ENCODE data around the gene SLBP. TPM values are rescaled to one million over a fixed set of nuclear protein-coding genes. Genes with fewer than 3 reads are reported as not detected.

The SLBP gene
- total RNA-seq, 1 donor from 2014 or later = 54.3 TPM

DNA sequence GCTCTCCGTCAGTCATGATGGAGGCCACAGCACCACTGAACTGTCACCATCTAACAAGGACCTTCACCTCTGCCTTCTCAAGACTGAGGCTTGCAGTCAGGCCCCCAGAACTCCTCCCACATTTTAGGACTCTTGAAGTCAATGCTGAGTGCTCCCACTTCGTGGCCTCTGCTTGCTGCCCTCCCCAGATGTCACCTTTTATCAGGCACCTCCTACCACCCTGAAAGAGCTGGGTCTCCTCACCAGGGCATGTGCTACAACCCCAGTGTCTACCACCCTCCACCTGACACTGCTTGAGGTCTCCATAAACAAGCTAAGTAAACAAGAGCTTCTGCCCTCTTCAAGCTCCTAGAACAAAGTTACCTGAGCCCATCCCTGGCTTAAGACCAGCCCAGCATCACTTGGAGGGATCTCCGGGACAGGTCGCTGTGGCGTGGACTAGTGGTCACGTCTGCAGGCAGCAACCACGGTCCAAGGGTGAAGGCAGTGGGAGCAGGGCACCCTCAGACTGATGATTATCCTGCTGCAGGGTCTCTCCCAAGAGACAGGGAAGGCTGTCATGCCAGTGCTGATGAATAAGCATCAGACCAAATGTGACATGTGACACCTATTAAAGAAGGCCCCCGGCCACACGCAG lies 20.3 kb downstream of the SLBP start:
- Mint-ChIP-seq H3K27ac (no peak overlapping the region), H3K4me3 (ENCODE audit: low read depth) (no peak overlapping the region), H3K36me3 (ENCODE audit: insufficient read depth) (peaks cover 24% of the 10 kb centered on the region), H3K27me3 (no peaks in the 10 kb centered on the region), H3K4me1 (ENCODE audit: low read depth) (no peaks in the 10 kb centered on the region), H3K9me3 (ENCODE audit: low read depth) (no peaks in the 10 kb centered on the region)
- no peak for DNase-seq (ENCODE audit: low spot score, unreplicated experiment)
- TF ChIP-seq, protein P1, sequence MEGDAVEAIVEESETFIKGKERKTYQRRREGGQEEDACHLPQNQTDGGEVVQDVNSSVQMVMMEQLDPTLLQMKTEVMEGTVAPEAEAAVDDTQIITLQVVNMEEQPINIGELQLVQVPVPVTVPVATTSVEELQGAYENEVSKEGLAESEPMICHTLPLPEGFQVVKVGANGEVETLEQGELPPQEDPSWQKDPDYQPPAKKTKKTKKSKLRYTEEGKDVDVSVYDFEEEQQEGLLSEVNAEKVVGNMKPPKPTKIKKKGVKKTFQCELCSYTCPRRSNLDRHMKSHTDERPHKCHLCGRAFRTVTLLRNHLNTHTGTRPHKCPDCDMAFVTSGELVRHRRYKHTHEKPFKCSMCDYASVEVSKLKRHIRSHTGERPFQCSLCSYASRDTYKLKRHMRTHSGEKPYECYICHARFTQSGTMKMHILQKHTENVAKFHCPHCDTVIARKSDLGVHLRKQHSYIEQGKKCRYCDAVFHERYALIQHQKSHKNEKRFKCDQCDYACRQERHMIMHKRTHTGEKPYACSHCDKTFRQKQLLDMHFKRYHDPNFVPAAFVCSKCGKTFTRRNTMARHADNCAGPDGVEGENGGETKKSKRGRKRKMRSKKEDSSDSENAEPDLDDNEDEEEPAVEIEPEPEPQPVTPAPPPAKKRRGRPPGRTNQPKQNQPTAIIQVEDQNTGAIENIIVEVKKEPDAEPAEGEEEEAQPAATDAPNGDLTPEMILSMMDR (IDR thresholded peaks at IDR 0.05; ENCODE audit: unreplicated experiment) = no peak

DNA sequence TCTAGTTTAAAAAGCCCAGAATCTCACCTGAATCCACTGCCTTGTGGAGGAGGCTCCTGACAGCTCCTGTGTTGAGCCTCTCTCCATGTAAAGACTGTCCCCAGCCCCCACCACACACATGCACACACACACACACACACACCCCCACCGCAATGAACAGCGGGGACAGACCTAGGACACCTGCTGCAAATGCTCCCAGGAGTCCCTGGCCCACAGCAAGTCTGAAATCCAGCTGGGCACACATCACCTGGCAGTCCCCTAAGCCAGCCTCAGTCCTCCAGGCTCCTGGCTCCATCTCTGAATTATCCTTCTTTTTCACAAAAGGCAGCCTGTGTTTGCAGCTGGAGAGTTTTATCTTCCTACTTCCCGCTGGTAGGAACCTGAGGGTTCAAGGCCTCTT lies 21.4 kb downstream of the SLBP start:
- peaks cover 21% of the 10 kb centered on the region for H3K36me3 Mint-ChIP-seq (ENCODE audit: insufficient read depth)
- H3K27me3 Mint-ChIP-seq = no peaks in the 10 kb centered on the region

DNA sequence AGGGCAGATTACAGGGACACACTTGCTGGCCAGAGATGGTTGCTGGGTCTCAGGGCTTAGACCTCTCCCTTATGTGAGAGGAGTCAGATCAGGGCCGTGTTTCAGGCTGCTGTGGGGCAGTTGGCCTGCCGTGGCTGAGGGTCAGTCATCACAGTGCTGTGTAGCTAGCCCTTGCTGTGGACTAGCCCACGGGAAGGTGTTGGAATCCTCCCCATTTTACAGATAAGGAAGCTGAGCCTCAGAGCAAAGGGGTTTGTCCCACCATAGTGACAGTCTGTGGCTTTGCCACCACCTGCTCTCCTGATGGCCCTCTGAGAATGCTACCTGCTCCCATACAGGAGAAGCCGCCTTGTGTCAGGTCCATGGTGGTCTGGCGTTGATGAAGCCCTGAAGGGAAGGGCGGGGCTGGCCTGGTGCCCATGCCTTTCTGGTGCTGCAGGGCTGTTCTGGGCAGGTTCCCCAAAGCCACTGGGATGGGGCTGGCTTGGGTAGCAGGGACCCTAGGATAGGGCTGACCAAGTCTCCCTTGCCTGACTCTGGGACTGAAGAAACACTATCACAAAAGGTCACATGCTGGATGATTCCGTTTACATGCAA lies 25.6 kb downstream of the SLBP start:
- H3K27ac Mint-ChIP-seq = no peak overlapping the region
- H3K36me3 Mint-ChIP-seq (ENCODE audit: insufficient read depth) = peaks cover 10% of the 10 kb centered on the region
- H3K27me3 Mint-ChIP-seq = peaks cover 13% of the 10 kb centered on the region
- H3K4me3 Mint-ChIP-seq (ENCODE audit: low read depth) = peak overlapping the region; percentile 24
- H3K4me1 Mint-ChIP-seq (ENCODE audit: low read depth) = no peaks in the 10 kb centered on the region
- TF ChIP-seq, protein P1 (IDR thresholded peaks at IDR 0.05; ENCODE audit: unreplicated experiment) = no peak
- no peaks in the 10 kb centered on the region for H3K9me3 Mint-ChIP-seq (ENCODE audit: low read depth)
- no peak for DNase-seq (ENCODE audit: low spot score, unreplicated experiment)

More for the DNA sequence above, 21.4 kb downstream of the SLBP start:
- Mint-ChIP-seq H3K4me3 (ENCODE audit: low read depth) (no peak overlapping the region), H3K4me1 (ENCODE audit: low read depth) (no peaks in the 10 kb centered on the region), H3K9me3 (ENCODE audit: low read depth) (no peaks in the 10 kb centered on the region), H3K27ac (no peak overlapping the region)
- TF ChIP-seq, protein P1 (IDR thresholded peaks at IDR 0.05; ENCODE audit: unreplicated experiment) = no peak
- DNase-seq (ENCODE audit: low spot score, unreplicated experiment) = no peak

DNA sequence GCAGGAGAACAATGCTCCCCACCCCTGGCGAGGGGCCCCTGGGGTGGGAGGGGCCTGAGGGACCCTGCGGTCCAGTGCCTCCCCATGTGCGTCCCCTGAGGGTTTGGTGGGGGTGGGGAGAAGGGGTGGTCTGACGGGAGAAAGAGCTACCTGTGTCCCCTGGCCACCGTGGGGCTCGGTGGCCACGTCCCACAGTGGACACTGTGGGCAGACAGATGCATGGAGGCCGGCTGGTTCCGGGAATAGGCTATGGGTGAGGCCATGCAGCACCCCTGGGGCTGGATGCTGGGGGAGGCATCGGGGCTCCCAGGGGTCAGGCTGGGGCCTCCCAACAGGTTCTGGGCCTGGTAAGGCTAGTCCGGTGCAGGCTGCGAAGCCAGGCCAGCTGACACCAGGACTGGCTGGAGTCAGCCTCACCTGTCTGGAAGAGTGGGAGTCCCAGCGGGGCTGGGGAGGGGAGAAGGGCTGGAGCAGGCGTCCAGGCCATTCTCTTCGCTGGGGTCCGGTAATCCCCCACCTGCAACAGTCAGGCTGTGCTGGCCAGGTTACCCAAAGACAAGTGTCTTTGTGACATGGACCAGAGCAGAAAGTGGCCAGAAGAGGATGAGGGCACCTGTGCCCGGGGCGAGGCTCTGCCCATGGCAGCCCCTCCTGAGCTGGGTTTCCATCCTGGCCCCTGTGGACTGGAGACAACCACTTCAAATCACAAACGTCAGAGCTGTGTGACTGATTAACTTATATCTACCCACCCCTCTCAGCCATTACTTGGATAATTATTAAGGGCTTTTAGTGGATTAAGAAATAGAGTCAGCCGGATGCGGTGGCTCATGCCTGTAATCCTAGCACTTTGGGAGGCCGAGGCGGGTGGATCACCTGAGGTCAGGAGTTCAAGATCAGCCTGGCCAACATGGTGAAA lies 26.6 kb downstream of the SLBP start:
- H3K27ac Mint-ChIP-seq = no peak overlapping the region
- DNase-seq (ENCODE audit: low spot score, unreplicated experiment) = no peak
- H3K4me3 Mint-ChIP-seq (ENCODE audit: low read depth) = no peak overlapping the region
- H3K9me3 Mint-ChIP-seq (ENCODE audit: low read depth) = no peaks in the 10 kb centered on the region
- TF ChIP-seq, protein P1 (IDR thresholded peaks at IDR 0.05; ENCODE audit: unreplicated experiment) = no peak
- H3K36me3 Mint-ChIP-seq (ENCODE audit: insufficient read depth) = peaks cover 5% of the 10 kb centered on the region
- peaks cover 17% of the 10 kb centered on the region for H3K27me3 Mint-ChIP-seq
- H3K4me1 Mint-ChIP-seq (ENCODE audit: low read depth) = no peaks in the 10 kb centered on the region

DNA sequence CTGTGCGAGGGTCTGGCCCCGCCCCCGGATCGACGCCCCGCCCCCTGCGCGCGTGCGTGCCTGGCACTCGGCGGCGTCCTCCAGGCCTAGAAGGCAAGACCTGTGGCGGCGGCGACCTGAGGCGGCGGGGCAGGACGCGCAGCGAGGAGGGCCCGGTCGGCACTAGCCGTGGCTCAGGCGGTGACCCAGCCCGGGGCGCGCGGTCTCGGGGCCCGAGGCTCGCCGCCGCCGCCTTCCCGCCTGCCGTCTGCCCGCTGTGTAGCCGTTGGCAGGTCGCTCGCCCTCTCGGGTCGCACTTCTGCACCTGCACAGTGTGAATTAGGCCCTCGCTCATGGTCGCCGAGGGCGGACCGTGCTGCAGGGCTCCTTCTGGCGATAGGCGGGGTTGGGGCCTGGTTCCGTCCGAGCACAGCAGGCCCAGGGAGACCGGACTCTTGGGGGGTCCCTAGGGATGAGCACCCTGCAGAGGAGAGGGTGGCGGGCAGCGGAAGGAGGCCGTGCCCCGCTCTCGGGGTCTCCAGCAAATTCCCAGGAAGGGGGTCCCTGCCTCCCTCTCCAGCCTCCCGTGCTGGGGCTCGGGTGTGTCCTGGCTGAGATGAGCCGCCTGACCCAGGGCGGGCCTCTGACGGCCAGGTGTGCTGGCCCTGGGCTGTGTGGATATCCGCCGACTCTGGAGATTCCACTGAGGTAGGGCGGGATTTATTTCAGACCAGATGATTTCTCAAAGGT lies 27.4 kb downstream of the SLBP start:
- Mint-ChIP-seq H3K27me3 (peaks cover 19% of the 10 kb centered on the region), H3K9me3 (ENCODE audit: low read depth) (no peaks in the 10 kb centered on the region), H3K27ac (no peak overlapping the region), H3K4me3 (ENCODE audit: low read depth) (peak overlapping the region; percentile 33), H3K36me3 (ENCODE audit: insufficient read depth) (peaks cover 3% of the 10 kb centered on the region), H3K4me1 (ENCODE audit: low read depth) (no peaks in the 10 kb centered on the region)
- DNase-seq (ENCODE audit: low spot score, unreplicated experiment) = no peak
- TF ChIP-seq, protein P1 (IDR thresholded peaks at IDR 0.05; ENCODE audit: unreplicated experiment) = no peak
